ENCODE measurements around the gene ARL5C. TPM values are rescaled to one million over a fixed set of nuclear protein-coding genes. Genes with fewer than 3 reads are reported as not detected.

Gene ARL5C
- total RNA-seq = not detected

GRCh38 chr17:39165841-39166349 lies at the start of gene ARL5C:
Gene ARL5C (minus strand): TSS chr17:39166161. CDS start chr17:39165760, 401 bp downstream.

GRCh38 chr17:39200070-39200879 lies 34.3 kb upstream of the ARL5C start, which contains the start of gene RPL19:
Gene RPL19 (plus strand): TSS chr17:39200283. CDS start chr17:39200345, 62 bp downstream.

GRCh38 chr17:39197380-39198185 lies 31.6 kb upstream of the ARL5C start, which contains the start of gene CACNB1:
Gene CACNB1 (minus strand): TSS chr17:39197669. CDS start chr17:39197495, 174 bp downstream.

GRCh38 chr17:39151150-39151942 lies 14.6 kb downstream of the ARL5C start, which contains the start of gene PLXDC1:
Gene PLXDC1 (minus strand): TSS chr17:39151637. CDS start chr17:39151437, 200 bp downstream.

Other genes with a start within 250 kb of the ARL5C start
- not detected for gene FBXO47, start 198.8 kb downstream of the ARL5C start, total RNA-seq
- gene PLXDC1, start 14.5 kb downstream of the ARL5C start, total RNA-seq = 11.9 TPM
- gene CACNB1, start 31.5 kb upstream of the ARL5C start, total RNA-seq = 39.8 TPM
- gene RPL19, start 34.1 kb upstream of the ARL5C start, total RNA-seq = 1,483 TPM
- 0.93 TPM for gene STAC2, start 59.8 kb upstream of the ARL5C start, total RNA-seq
- 20.7 TPM for gene FBXL20, start 235.5 kb upstream of the ARL5C start, total RNA-seq

All from metanephros (tissue), 1 donor.